Measurements from ENCODE around the gene CAMK4.
"Not testable (repeated sequence)": the region's sequence is repeated elsewhere in the genome, so short reads cannot be mapped to it uniquely, and the experiment has no call there.

The CAMK4 gene

GRCh38 chr5:111386832-111387162 is 162.6 kb downstream of the CAMK4 start:
- DNase-seq: no peak

- no peak for DNase-seq
Measured at GRCh38 chr5:111387361-111387760, 163.2 kb downstream of the CAMK4 start.

DNA sequence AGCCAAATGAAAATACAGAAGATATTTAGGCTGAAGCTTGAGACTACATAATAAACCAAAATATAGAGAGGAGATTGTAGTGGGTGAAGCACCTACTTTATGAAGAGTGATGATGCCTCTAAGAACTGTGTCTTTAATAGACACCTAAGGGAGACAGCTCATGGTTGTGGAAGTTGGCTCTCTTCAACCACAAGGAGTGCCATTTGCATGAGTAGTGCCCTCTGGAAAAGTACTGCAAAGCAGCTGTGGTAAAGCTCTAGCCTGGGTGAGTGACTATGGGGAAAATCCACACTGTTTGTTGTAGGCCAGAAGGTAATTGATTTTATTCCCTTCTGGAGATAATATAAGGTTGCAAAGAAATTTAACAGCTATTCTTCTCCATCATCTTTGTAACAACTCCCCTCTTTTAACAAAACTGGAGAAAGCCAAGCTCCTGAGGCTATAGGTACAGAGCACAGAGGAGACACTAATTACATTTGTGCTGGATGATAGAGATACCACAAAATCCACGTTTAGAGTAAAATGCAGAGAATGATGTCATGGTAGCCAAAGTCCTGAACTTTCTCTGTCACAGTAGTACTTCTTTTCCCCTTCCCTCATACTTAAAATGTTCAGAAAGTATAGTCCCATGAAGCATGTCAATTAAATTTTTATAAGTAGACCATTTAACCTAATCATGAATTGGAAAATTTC is 165.4 kb downstream of the CAMK4 start:
- no peak for DNase-seq

DNA sequence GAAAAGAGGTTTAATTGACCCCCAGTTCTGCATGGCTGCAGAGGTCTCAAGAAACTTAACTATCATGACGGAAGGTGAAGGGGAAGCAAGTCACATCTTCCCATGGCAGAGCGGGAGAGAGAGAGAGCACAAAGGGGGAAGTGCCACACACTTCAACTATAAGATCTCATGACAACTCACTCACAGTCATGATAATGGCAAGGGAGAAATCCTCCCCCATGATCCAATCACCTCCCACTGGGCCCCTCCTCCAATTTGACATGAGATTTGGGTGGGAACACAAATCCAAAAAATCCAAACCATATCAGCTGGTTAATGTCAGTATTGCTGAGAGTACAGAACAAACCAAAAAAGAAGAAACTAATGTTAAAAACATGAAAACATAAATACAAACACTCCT is 168.0 kb downstream of the CAMK4 start:
- DNase-seq: no peak

- no peak for DNase-seq
Measured at GRCh38 chr5:111394586-111394985, 170.4 kb downstream of the CAMK4 start.

DNA sequence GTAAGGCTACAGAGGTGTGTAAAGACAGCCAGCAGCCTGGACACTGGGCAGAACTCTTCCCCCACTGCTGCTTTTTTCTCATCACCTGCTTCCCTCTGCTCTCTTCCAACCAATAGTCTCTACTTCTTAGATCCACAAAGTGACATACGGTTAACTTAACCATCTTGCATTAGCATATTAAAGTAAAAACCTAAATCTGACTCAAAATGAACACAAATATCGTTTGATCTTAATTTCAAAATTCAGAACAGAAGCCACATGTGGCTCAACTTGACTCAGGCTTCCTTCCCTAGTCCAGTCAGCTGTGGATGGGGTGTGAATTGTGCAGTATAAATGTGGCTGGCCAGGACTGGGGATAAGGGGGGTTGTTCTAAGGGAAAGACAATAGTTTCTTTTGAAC is 173.8 kb downstream of the CAMK4 start:
- no peak for DNase-seq

DNA sequence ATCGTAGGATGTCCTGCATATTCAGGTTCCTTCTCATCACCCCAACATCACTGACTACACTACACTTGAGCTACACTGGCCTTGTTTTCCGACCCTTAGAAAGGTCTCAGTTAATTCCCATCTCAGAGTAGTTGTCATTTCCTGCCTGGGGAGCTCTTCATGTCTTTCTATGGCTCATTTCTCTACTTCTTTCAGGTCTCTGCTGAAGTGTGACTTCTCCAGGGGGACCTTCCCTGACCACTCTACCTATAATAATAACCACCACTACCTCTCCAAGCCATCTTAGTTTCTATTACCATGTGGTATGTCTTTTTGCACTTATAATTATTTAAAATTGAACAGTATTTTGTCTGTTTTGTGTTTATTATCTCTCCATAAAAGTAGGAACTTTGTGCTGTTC is 174.9 kb downstream of the CAMK4 start:
- no peak for DNase-seq

DNA sequence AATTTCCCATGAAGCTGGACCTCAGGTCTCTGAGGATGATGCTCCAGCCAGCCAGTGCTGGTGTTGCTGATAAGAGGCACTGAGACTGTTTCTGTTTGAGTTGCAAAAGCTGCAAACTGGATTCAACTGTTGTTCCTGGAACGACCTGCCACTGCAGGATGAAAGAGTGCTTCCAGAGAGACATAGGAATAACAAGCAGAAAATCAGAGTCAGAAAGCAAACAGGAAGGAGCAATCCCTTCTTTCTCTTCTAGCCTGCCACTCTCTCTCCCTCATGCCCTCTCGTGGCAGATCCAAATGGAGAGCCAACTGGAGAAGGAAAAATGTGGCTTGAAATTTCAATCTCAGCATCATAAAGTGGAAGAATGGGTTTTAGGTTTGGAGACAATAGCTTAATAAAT is 177.7 kb downstream of the CAMK4 start:
- DNase-seq: no peak

DNA sequence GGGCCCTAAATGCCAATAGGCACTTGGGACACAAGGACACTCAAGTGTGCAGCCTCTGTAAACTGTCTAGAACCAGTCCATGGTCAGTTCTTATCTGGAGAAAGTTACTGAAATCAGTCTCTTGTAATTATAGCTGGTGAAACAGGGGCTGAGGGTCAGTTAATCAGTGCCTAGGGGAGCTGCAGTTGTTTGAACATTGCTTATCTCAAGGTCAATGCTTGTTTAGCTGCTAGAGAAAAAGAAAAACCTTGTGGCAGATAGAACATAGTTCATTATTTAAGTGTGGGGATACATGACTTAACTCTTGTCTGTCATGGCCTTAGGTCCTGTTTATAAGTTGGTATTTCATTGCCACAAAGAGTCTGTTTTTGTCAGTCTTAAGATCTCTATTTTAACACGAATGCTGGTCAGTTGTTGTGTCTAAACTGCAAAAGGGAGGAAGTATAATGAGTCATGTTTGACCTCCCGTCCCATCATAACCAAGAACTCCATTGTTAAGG is 180.1 kb downstream of the CAMK4 start:
- DNase-seq: no peak

- no peak for DNase-seq
Measured at GRCh38 chr5:111407562-111407961, 183.4 kb downstream of the CAMK4 start.

DNA sequence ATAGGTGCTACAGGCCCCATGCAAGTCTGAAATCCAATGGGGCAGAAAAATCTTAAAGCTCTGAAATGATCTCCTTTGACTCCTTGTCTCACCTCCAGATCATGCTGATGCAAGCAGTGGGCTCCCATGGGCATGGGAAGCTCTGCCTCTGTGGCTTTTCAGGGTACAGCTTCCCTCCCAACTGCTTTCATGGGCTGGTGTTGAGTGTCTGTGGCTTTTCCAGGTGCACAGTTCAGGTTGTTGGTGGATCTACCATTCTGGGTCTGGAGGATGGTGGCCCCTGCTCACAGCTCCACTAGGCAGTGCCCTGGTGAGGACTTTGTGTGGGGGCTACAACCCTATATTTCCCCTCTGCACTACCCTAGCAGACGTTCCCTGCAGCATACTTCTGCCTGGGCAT is 184.6 kb downstream of the CAMK4 start:
- no peak for DNase-seq

- DNase-seq: not testable (repeated sequence)
Measured at GRCh38 chr5:111409266-111409665, 185.1 kb downstream of the CAMK4 start.

DNA sequence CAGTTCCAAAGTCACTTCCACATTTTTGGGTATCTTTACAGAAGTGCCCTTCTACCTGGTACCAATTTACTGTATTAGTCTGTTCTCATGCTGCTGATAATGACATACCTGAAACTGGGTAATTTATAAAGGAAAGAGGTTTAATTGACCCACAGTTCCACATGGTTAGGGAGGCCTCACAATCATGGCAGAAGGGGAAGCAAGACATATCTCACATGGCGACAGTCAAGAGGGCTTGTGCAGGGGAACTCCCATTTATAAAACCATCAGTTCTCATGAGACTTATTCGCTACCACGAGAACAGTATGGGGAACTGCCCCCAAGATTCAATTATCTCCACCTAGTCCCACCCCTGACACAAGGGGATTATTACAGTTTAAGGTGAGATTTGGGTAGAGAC is 185.9 kb downstream of the CAMK4 start:
- DNase-seq: not testable (repeated sequence)

DNA sequence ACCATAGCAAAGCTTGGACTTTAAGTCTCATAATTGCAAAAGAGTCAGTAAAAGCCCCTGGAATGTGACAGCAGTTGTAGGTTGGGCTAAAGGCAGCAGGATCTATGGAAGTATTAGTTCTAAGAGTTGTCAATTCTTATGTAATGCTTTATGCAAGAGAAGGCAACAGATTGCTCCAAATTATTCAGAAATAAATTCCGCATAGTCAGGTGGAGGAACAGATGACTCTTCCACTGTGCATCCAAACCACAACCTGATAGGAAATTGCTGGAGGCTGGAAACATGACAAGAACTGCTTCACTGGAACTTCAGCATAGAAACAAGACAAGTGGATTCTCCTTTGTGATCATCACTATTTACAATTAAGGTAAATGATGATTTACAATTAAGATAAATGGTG is 187.1 kb downstream of the CAMK4 start:
- no peak for DNase-seq

GRCh38 chr5:111412593-111412992 is 188.4 kb downstream of the CAMK4 start:
- no peak for DNase-seq

GRCh38 chr5:111415053-111415452 is 190.9 kb downstream of the CAMK4 start:
- no peak for DNase-seq

GRCh38 chr5:111422245-111422644 is 198.1 kb downstream of the CAMK4 start:
- no peak for DNase-seq

- DNase-seq: no peak
Measured at GRCh38 chr5:111422747-111423720, 198.8 kb downstream of the CAMK4 start.

DNA sequence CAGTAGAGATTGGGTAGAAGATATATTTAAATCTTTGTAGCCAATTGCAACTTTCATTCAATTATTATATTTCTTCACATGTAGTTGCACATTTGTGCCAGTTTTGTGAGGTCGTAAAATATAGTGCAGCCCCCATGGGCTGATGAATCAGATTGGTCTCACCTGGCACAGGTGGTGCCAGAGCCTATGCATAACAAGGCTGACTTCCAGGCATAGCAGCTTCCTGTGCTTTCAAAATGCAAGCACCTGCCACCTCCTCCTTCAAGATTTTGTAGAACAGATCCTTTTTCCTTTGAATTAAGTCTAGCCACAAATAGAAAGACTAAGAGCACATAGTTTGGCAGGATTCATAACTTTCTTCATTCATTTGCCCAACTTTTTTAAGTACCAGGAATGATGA is 201.0 kb downstream of the CAMK4 start:
- no peak for DNase-seq

GRCh38 chr5:111427762-111428161 is 203.6 kb downstream of the CAMK4 start:
- no peak for DNase-seq

DNA sequence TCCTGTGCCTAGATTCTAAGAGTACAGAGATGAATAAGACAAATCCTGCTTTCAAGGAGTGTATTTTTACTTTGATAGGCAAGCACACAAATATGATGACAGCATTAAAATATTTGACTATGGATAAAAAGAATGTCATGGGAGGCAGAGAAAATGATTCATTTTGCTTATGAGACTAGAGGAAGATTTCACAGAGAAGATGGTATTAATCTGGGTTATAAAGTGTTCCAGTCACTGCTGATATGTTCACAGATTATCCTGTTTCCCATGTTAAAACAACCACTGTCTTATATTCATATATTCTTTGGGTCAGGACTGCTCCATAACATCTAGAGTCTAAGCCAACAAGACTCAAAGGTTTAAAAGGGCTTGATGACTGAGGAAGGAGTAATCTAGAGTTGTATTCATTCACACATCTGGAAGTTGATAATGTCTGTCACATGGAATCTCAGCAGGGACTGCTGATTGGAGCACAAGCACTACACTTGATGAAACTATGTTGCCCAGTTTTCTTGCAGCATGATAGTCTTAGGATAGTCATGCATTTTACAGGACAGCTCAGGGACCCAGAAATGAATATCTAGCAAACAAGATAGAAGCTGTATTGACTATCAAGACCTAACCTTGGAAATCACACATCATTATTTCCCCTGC is 208.8 kb downstream of the CAMK4 start:
- no peak for DNase-seq

- DNase-seq: no peak
Measured at GRCh38 chr5:111434800-111435199, 210.6 kb downstream of the CAMK4 start.

DNA sequence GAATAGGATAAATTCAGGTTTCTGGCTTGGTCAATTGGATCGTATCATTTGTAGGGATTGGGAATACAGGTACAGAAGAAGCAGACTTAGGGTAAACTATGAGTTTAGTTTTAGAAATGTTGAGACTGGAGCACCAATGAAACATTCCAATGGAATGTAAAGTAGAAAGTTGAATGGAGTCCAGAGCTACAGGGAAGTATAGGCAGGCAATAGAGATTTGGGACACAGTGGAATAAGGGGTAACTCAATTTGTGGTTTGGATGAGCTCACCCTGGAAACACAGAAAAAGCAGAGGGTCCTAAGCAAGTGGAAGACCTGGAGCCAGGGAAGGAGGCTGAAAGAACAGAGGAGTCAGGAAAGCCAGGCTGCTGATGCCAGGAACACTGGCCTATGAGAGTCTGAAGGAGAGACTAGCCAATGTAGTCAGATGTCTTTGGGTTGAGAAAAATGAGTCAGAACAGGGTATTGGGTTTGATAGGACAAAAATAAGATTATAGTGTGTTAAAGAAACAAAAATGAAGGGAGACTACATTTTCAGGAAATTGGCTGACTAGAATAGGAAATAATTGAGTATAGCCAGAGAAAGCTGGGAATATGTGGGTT is 215.4 kb downstream of the CAMK4 start:
- no peak for DNase-seq

Measured in NCI-H2107 (cell line).